Right lobe of liver (tissue), 6 donors: ENCODE results near the gene STK40. TPM values are rescaled to one million over a fixed set of nuclear protein-coding genes. Genes with fewer than 3 reads are reported as not detected.

ENCODE experiments used
- ATAC-seq, 4 donors: fragments of 200-7000 bp; cut with Tn5 transposase; one replicate each; pipeline ENCODE4 v1.9.1; 2020; ENCODE audit warnings: mild to moderate bottlenecking in 4 of 4, moderate library complexity in 4 of 4
- DNase-seq, 3 donors: peaks; one replicate each; pipeline ENCODE4 v3.0.0-alpha.2; 2020
- H3K27ac ChIP-seq, 3 donors: fragments of 200-600 bp; one replicate each; pipeline ENCODE4 v1.8.0; 2022
- H3K27me3 ChIP-seq, 2 donors: fragments of 200-600 bp; one replicate each; pipeline ENCODE4 v1.8.0; 2022
- H3K36me3 ChIP-seq, 4 donors: fragments of 200-600 bp; sonication (generic) in 1 of 4; one replicate each; pipeline versions ENCODE4 v1.5.1 to v1.8.0; 2017 to 2022; ENCODE audit warnings: control low read depth in 1 of 4
- H3K4me1 ChIP-seq, 4 donors: fragments of 200-600 bp; sonication (generic) in 1 of 4; one replicate each; pipeline versions ENCODE4 v1.5.1 to v1.8.0; 2017 to 2022; ENCODE audit warnings: control low read depth in 1 of 4
- H3K4me3 ChIP-seq, 3 donors: fragments of 200-600 bp; one replicate each; pipeline ENCODE4 v1.8.0; 2022
- H3K9me3 ChIP-seq, 4 donors: fragments of 200-600 bp; sonication (generic) in 1 of 4; one replicate each; pipeline versions ENCODE4 v1.5.1 to v1.8.0; 2017 to 2022; ENCODE audit warnings: control low read depth in 1 of 4
- POLR2A ChIP-seq: fragments of 450-650 bp; IDR thresholded peaks from one replicate; pipeline ENCODE4 v1.6.1; 2017; ENCODE audit warnings: antibody characterized with exemption, mild to moderate bottlenecking
- WGBS: methylation state at CpG from one replicate; pipeline ENCODE4 v1.1.6; 2018; ENCODE audit warnings: low coverage, low lambda C conversion rate; ENCODE audit not compliant: insufficient coverage; ENCODE audit errors: missing lambda C conversion rate; 5-methylcytosine and 5-hydroxymethylcytosine counted together
- intact Hi-C, 2 donors: fragments of 100-400 bp; cut with DNase I; formaldehyde crosslinking; loops; one replicate each; pipeline versions ENCODE4 v1.11.2 to v1.14.1; 2022
- total RNA-seq, 6 experiments: library from RNA; depleted of rRNA in 2 of 6; stranded (reverse); fragments of >200 nt in 2 of 6; fragmentation: NEBNext Ultra II Directional in 3 of 6; extraction: Animal tissue kit (Norgen Biotek cat#: 25700) in 3 of 6; gene quantifications; one replicate each; pipeline versions ENCODE4 v1.1.0 to v1.2.4, GENCODE V29; 2016 to 2023
- TF ChIP-seq, protein P1 (sequence below), 4 donors: fragments of 200-600 bp in 3 of 4; fragments of 450-650 bp in 1 of 4; IDR thresholded peaks; one replicate each; pipeline versions ENCODE4 v1.5.1 to v1.8.0; 2016 to 2022; ENCODE audit warnings: antibody characterized with exemption in 4 of 4, mild to moderate bottlenecking in 2 of 4
- donor health status: DM: no; HTN: yes; CAD: no.
- donor health status: DM: no; HTN: no; CAD: no.
- donor health status: DM: no; HTN: no; CAD: no.
- donor health status: DM: no; HTN: yes; CAD: no.
- donor health status: DM: no; HTN: yes; CAD: no.

STK40 gene
- total RNA-seq, 6 experiments from 2014 or later = 22.7 to 45.5 (median 29.0) TPM

DNA sequence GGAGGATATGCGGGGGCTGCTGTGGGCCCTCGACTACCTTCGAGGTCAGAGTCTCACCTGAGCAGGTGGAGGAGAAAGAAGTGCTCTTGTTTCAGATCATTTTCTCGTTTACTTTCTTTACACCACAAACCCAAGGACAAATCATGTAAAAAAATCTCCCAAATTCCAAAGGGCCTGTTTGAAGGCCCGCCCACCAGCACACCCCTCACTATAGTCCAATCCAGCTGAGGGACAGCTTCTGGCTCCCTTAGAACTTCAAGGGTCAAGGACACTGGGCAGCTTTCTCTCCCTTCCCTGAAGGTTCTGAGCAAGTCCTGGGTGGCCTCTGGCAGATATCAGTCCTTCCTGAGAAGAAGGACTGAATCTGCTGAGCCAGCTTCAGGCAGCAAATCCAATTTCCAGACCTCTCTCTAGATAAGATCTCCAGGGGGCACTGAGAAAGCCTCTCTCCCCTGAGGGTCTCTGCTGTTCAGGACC, 5.5 kb downstream of the STK40 start:
- Histone ChIP-seq H3K4me3 (peak overlapping the region in 2 of 3 donors; percentile 25), H3K27me3 (no peaks in the 10 kb centered on the region), H3K9me3 (no peaks in the 10 kb centered on the region), H3K27ac (peak overlapping the region in 2 of 3 donors; percentile 90 to 95), H3K36me3 (no peaks in the 10 kb centered on the region), H3K4me1 (peaks cover 0 to 90% (median 27%) of the 10 kb centered on the region in 4 donors)
- 12% methylated on average over 5 of the region's 5 CpGs for WGBS
- peak; percentile 18 to 79 (median 74) for ATAC-seq
- peak in 2 of 3 donors; percentile 74 to 75 for DNase-seq
- intact Hi-C loops = no loop called here
- no peak for TF ChIP-seq POLR2A
- TF ChIP-seq, protein P1, sequence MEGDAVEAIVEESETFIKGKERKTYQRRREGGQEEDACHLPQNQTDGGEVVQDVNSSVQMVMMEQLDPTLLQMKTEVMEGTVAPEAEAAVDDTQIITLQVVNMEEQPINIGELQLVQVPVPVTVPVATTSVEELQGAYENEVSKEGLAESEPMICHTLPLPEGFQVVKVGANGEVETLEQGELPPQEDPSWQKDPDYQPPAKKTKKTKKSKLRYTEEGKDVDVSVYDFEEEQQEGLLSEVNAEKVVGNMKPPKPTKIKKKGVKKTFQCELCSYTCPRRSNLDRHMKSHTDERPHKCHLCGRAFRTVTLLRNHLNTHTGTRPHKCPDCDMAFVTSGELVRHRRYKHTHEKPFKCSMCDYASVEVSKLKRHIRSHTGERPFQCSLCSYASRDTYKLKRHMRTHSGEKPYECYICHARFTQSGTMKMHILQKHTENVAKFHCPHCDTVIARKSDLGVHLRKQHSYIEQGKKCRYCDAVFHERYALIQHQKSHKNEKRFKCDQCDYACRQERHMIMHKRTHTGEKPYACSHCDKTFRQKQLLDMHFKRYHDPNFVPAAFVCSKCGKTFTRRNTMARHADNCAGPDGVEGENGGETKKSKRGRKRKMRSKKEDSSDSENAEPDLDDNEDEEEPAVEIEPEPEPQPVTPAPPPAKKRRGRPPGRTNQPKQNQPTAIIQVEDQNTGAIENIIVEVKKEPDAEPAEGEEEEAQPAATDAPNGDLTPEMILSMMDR (IDR thresholded peaks at IDR 0.05) = no peak

DNA sequence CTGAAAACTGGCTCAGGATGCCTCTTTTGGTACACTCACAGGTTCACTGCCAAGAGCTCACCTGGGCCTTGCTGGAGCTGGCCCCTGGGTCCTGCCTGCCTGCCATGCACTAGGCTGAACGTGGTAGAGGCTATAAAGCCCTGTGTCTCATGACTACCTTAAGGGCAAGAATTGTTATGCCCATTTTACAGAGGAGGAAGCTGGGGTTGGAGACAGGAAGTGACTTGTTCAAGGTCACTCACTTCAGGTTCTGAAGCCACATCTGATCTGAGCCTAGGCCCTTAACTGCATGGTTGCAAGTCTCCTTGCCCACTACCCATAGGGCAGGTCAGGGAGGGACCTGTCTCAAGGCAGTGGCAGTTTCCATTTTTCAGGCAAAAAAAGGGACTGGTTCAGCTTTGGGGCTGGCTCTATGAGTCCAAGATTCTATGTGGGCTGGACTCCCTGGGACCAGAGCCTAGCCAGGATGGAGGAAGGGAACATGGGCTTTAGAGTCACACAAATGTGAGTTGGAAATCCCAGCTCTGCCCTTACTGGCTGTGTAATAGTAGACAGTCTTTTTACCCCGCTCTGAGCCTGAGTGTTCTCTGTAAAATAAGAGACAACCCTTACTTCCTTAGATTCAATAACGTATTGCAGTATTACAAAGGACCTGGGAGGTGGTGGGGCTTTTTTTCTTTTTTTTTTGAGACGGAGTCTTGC, 7.8 kb downstream of the STK40 start:
- Histone ChIP-seq H3K4me3 (no peak overlapping the region), H3K4me1 (peaks cover 0 to 93% (median 37%) of the 10 kb centered on the region in 4 donors), H3K27ac (peak overlapping the region in 1 of 3 donors; percentile 95), H3K27me3 (no peaks in the 10 kb centered on the region), H3K9me3 (no peaks in the 10 kb centered on the region), H3K36me3 (no peaks in the 10 kb centered on the region)
- WGBS = 89% methylated on average over 3 of the region's 4 CpGs
- DNase-seq = no peak
- intact Hi-C loops = no loop called here
- no peak for ATAC-seq
- TF ChIP-seq, protein P1 (IDR thresholded peaks at IDR 0.05) = no peak
- TF ChIP-seq POLR2A = no peak

DNA sequence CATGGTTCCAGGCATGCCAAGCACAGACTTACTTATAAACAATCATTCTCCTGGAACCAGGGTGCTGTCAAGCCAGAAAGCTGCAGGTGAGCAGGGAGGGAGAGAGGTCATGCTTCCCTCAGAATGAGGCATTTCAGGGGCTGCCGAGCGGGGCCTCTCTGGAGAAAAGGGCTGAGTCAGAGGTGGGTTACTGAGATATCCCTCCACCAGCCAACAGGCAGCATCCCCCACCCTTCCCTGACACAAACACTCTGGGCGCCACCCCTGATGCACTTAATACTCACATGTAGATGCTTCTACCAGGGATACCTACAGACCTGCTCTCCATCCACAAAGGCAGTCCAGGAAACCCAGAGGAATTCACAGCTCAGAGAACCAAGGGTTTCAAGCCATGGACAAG, 13.1 kb downstream of the STK40 start:
- no peaks in the 10 kb centered on the region for H3K9me3 ChIP-seq
- intact Hi-C loops = no loop called here
- WGBS = no CpG with 5 or more reads among the region's 3 CpGs
- DNase-seq (no peak), ATAC-seq (no peak)
- peak overlapping the region; percentile 29 to 87 (median 86) for H3K27ac ChIP-seq
- no peak overlapping the region for H3K4me3 ChIP-seq
- peaks cover 0 to 4% (median 0%) of the 10 kb centered on the region in 4 donors for H3K36me3 ChIP-seq
- H3K27me3 ChIP-seq = no peaks in the 10 kb centered on the region
- TF ChIP-seq, protein P1 (IDR thresholded peaks at IDR 0.05) = no peak
- no peak for TF ChIP-seq POLR2A
- H3K4me1 ChIP-seq = peaks cover 0 to 62% (median 26%) of the 10 kb centered on the region in 4 donors

DNA sequence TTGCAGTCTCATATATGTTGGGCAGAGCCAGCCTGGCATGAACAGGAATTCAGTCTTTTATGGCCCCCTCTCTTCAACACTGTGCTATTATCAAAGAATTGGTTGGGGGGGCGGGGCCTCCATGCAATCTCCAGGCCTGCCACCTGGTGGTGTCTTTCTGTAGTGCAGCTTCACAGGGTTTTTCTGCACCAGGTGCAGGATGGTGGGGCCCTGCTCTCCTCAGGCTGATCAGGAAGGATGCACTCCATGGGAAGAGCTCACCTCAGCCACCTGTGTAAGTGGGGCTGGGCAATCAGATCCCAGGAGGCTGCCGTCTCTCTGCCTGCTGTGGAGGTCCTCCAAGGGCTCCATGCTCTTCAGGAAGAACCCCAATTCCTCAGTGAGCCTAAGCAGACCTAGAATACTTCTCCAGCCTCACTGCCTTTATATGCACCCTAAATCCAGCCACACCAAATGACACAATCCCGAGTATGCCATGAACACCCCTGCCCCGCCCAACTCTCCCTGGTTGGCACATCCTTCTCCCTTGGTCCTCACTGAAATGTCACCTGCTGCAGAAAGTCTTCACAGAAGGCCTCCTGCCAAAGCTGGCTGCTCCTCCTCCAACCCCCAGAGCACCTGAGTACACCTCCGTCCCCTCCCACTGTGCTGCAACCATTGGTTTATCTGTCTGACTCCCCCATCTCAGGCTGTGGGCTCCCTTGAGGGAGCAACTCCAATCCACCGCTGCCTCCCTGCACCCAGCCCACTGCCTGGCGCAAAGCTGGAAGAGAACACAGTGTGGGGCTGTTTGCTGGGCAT, 16.5 kb downstream of the STK40 start:
- Histone ChIP-seq H3K9me3 (no peaks in the 10 kb centered on the region), H3K27ac (no peak overlapping the region), H3K27me3 (no peaks in the 10 kb centered on the region), H3K4me1 (peaks cover 0 to 34% (median 15%) of the 10 kb centered on the region in 4 donors), H3K4me3 (no peak overlapping the region), H3K36me3 (peaks cover 0 to 11% (median 0%) of the 10 kb centered on the region in 4 donors)
- DNase-seq (peak in 2 of 3 donors; percentile 65 to 76), ATAC-seq (peak; percentile 60 to 77 (median 74))
- WGBS = 58% methylated on average over 5 of the region's 7 CpGs
- intact Hi-C loops = no loop called here
- TF ChIP-seq, protein P1 (IDR thresholded peaks at IDR 0.05) = peak; percentile 89 to 95 (median 94)
- TF ChIP-seq POLR2A = no peak
